ENCODE results near the gene TMTC4. TPM values are rescaled to one million over a fixed set of nuclear protein-coding genes. Genes with fewer than 3 reads are reported as not detected.
"Not testable (repeated sequence)": the region's sequence is repeated elsewhere in the genome, so short reads cannot be mapped to it uniquely, and the experiment has no call there.

Gene TMTC4
- total and polyA plus RNA-seq, 9 donors, result 12.7 to 18.2 (median 15.2) TPM

DNA sequence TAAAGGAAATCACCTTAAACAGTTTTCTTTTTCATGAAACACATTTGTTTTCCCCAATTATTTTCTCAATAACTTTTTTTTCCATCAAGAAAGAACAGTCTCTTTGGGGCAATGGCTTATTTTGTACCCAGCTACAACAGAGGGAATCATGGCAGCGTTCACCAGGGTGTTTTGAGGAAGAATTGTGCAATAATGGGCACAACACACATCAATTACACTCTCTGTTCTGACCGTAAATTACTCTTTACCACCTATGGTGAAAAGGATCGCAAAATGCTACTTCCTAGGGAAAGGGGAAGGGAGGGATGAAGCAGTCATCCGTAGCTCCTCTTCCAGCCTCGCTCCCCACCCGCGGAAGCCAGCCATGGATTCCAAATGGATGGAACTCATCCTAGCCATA is 38.6 kb downstream of the TMTC4 start:
- Histone ChIP-seq H3K36me3 (ENCODE audit: control insufficient read depth, insufficient read depth, low read length) (peaks cover 41% of the 10 kb centered on the region), H3K27ac (ENCODE audit: low read length) (no peak overlapping the region), H3K4me1 (ENCODE audit: control insufficient read depth, insufficient read depth, low read length) (no peaks in the 10 kb centered on the region), H3K27me3 (ENCODE audit: control insufficient read depth, insufficient read depth, low read length) (no peaks in the 10 kb centered on the region), H3K4me3 (ENCODE audit: low read length) (no peak overlapping the region), H3K9me3 (replicated peaks; ENCODE audit: control insufficient read depth, low read depth, low read length) (no peaks in the 10 kb centered on the region)
- WGBS (ENCODE audit: insufficient coverage), result 53% methylated on average over 3 of the region's 7 CpGs
- no peak for DNase-seq

GRCh38 chr13:100634696-100635095 is 39.9 kb downstream of the TMTC4 start:
- 94% methylated on average over 11 of the region's 12 CpGs for WGBS (ENCODE audit: insufficient coverage)
- H3K27me3 ChIP-seq (ENCODE audit: control insufficient read depth, insufficient read depth, low read length), result no peaks in the 10 kb centered on the region
- DNase-seq, result no peak
- H3K27ac ChIP-seq (ENCODE audit: low read length), result no peak overlapping the region
- H3K4me1 ChIP-seq (ENCODE audit: control insufficient read depth, insufficient read depth, low read length), result no peaks in the 10 kb centered on the region
- H3K36me3 ChIP-seq (ENCODE audit: control insufficient read depth, insufficient read depth, low read length), result peaks cover 39% of the 10 kb centered on the region
- H3K4me3 ChIP-seq (ENCODE audit: low read length), result no peak overlapping the region
- H3K9me3 ChIP-seq (replicated peaks; ENCODE audit: control insufficient read depth, low read depth, low read length), result no peaks in the 10 kb centered on the region

GRCh38 chr13:100633461-100633860 is 41.1 kb downstream of the TMTC4 start:
- Histone ChIP-seq H3K9me3 (replicated peaks; ENCODE audit: control insufficient read depth, low read depth, low read length) (no peaks in the 10 kb centered on the region), H3K4me1 (ENCODE audit: control insufficient read depth, insufficient read depth, low read length) (no peaks in the 10 kb centered on the region), H3K27ac (ENCODE audit: low read length) (no peak overlapping the region), H3K4me3 (ENCODE audit: low read length) (no peak overlapping the region), H3K27me3 (ENCODE audit: control insufficient read depth, insufficient read depth, low read length) (no peaks in the 10 kb centered on the region), H3K36me3 (ENCODE audit: control insufficient read depth, insufficient read depth, low read length) (peaks cover 35% of the 10 kb centered on the region)
- no peak for DNase-seq
- 100% methylated on average over 1 of the region's 2 CpGs for WGBS (ENCODE audit: insufficient coverage)

GRCh38 chr13:100630555-100630954 is 44.0 kb downstream of the TMTC4 start:
- WGBS (ENCODE audit: insufficient coverage), result 54% methylated on average over 7 of the region's 8 CpGs
- Histone ChIP-seq H3K27ac (ENCODE audit: low read length) (no peak overlapping the region), H3K4me3 (ENCODE audit: low read length) (no peak overlapping the region), H3K36me3 (ENCODE audit: control insufficient read depth, insufficient read depth, low read length) (peaks cover 28% of the 10 kb centered on the region), H3K9me3 (replicated peaks; ENCODE audit: control insufficient read depth, low read depth, low read length) (no peaks in the 10 kb centered on the region), H3K27me3 (ENCODE audit: control insufficient read depth, insufficient read depth, low read length) (no peaks in the 10 kb centered on the region), H3K4me1 (ENCODE audit: control insufficient read depth, insufficient read depth, low read length) (no peaks in the 10 kb centered on the region)
- peak; percentile 20 for DNase-seq

- DNase-seq, result no peak
- H3K27ac ChIP-seq (ENCODE audit: low read length), result no peak overlapping the region
- H3K27me3 ChIP-seq (ENCODE audit: control insufficient read depth, insufficient read depth, low read length), result no peaks in the 10 kb centered on the region
- 73% methylated on average over 10 of the region's 15 CpGs for WGBS (ENCODE audit: insufficient coverage)
- no peaks in the 10 kb centered on the region for H3K4me1 ChIP-seq (ENCODE audit: control insufficient read depth, insufficient read depth, low read length)
- no peak overlapping the region for H3K4me3 ChIP-seq (ENCODE audit: low read length)
- peaks cover 16% of the 10 kb centered on the region for H3K36me3 ChIP-seq (ENCODE audit: control insufficient read depth, insufficient read depth, low read length)
- H3K9me3 ChIP-seq (replicated peaks; ENCODE audit: control insufficient read depth, low read depth, low read length), result no peaks in the 10 kb centered on the region
These were observed 47.5 kb downstream of the TMTC4 start for GRCh38 chr13:100627120-100627519.

GRCh38 chr13:100625447-100625846 is 49.1 kb downstream of the TMTC4 start:
- no peaks in the 10 kb centered on the region for H3K9me3 ChIP-seq (replicated peaks; ENCODE audit: control insufficient read depth, low read depth, low read length)
- WGBS (ENCODE audit: insufficient coverage), result no CpG with 5 or more reads among the region's 9 CpGs
- no peaks in the 10 kb centered on the region for H3K27me3 ChIP-seq (ENCODE audit: control insufficient read depth, insufficient read depth, low read length)
- H3K36me3 ChIP-seq (ENCODE audit: control insufficient read depth, insufficient read depth, low read length), result peaks cover 22% of the 10 kb centered on the region
- DNase-seq, result no peak
- no peaks in the 10 kb centered on the region for H3K4me1 ChIP-seq (ENCODE audit: control insufficient read depth, insufficient read depth, low read length)
- no peak overlapping the region for H3K27ac ChIP-seq (ENCODE audit: low read length)
- H3K4me3 ChIP-seq (ENCODE audit: low read length), result no peak overlapping the region

GRCh38 chr13:100620792-100621191 is 53.8 kb downstream of the TMTC4 start:
- Histone ChIP-seq H3K9me3 (replicated peaks; ENCODE audit: control insufficient read depth, low read depth, low read length) (peaks cover 7% of the 10 kb centered on the region), H3K36me3 (ENCODE audit: control insufficient read depth, insufficient read depth, low read length) (peaks cover 10% of the 10 kb centered on the region), H3K27me3 (ENCODE audit: control insufficient read depth, insufficient read depth, low read length) (no peaks in the 10 kb centered on the region), H3K4me1 (ENCODE audit: control insufficient read depth, insufficient read depth, low read length) (no peaks in the 10 kb centered on the region), H3K27ac (ENCODE audit: low read length) (no peak overlapping the region), H3K4me3 (ENCODE audit: low read length) (no peak overlapping the region)
- DNase-seq, result no peak
- no CpG with 5 or more reads among the region's 4 CpGs for WGBS (ENCODE audit: insufficient coverage)

DNA sequence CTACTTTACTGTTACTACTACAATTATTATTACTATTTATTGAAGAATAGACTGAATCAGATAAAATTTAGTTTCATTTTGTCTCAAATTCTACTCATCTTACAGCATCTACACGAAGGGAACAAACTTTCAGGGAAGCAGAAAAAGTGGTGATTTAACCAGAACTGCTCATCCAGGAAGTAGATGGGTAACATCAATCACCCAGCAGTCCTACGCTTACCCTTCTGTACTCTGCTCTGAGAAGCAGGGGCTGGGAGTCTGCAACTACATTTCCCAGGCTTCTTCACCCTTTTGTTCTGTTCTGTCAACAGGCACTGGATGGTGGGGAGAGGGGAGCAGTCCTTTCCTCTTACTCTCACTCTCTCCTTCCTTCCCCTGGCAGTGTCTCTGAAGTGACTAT is 54.7 kb downstream of the TMTC4 start:
- no peak overlapping the region for H3K27ac ChIP-seq (ENCODE audit: low read length)
- no peaks in the 10 kb centered on the region for H3K27me3 ChIP-seq (ENCODE audit: control insufficient read depth, insufficient read depth, low read length)
- no peaks in the 10 kb centered on the region for H3K4me1 ChIP-seq (ENCODE audit: control insufficient read depth, insufficient read depth, low read length)
- peaks cover 10% of the 10 kb centered on the region for H3K36me3 ChIP-seq (ENCODE audit: control insufficient read depth, insufficient read depth, low read length)
- peaks cover 7% of the 10 kb centered on the region for H3K9me3 ChIP-seq (replicated peaks; ENCODE audit: control insufficient read depth, low read depth, low read length)
- DNase-seq, result no peak
- H3K4me3 ChIP-seq (ENCODE audit: low read length), result no peak overlapping the region
- no CpG with 5 or more reads among the region's 2 CpGs for WGBS (ENCODE audit: insufficient coverage)

- H3K27me3 ChIP-seq (ENCODE audit: control insufficient read depth, insufficient read depth, low read length); H3K4me3 ChIP-seq (ENCODE audit: low read length); DNase-seq; H3K27ac ChIP-seq (ENCODE audit: low read length); H3K9me3 ChIP-seq (replicated peaks; ENCODE audit: control insufficient read depth, low read depth, low read length); H3K4me1 ChIP-seq (ENCODE audit: control insufficient read depth, insufficient read depth, low read length): not testable (repeated sequence)
- peaks cover 10% of the 10 kb centered on the region for H3K36me3 ChIP-seq (ENCODE audit: control insufficient read depth, insufficient read depth, low read length)
- 100% methylated on average over 7 of the region's 24 CpGs for WGBS (ENCODE audit: insufficient coverage)
These were observed 55.7 kb downstream of the TMTC4 start for GRCh38 chr13:100618897-100619296.

DNA sequence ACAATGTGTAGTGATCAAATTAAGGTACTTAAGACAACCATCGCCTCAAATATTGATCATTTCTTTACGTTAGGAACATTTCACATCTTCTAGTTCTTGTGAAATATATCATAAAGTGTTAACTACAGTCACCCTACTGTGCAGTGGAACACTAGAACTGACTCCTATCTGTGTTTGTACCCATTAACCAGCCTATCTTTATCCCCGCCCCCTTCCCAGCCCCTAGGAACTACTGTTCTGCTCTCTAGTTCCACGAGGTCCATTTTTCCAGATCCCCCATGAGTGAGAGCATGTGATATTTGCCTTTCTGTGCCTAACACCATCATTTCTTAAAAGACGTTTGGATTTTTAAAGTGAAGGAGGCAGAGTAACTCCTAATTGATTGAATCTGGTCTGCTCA is 61.6 kb downstream of the TMTC4 start:
- H3K27ac ChIP-seq (ENCODE audit: low read length), result no peak overlapping the region
- H3K4me3 ChIP-seq (ENCODE audit: low read length), result no peak overlapping the region
- no CpG with 5 or more reads among the region's 5 CpGs for WGBS (ENCODE audit: insufficient coverage)
- DNase-seq, result no peak
- peaks cover 15% of the 10 kb centered on the region for H3K36me3 ChIP-seq (ENCODE audit: control insufficient read depth, insufficient read depth, low read length)
- H3K4me1 ChIP-seq (ENCODE audit: control insufficient read depth, insufficient read depth, low read length), result peaks cover 3% of the 10 kb centered on the region
- H3K27me3 ChIP-seq (ENCODE audit: control insufficient read depth, insufficient read depth, low read length), result no peaks in the 10 kb centered on the region
- peaks cover 5% of the 10 kb centered on the region for H3K9me3 ChIP-seq (replicated peaks; ENCODE audit: control insufficient read depth, low read depth, low read length)
